ENCODE measurements around the gene NAE1.

Gene NAE1

GRCh38 chr16:66849549-66849948 lies 18.8 kb upstream of the NAE1 start:
- DNase-seq, result no peak

- DNase-seq, result no peak
Measured at GRCh38 chr16:66849021-66849420, 18.2 kb upstream of the NAE1 start.

GRCh38 chr16:66848172-66848571 lies 17.4 kb upstream of the NAE1 start:
- DNase-seq, result no peak

- no peak for DNase-seq
Measured at GRCh38 chr16:66847533-66848067, 16.8 kb upstream of the NAE1 start.

GRCh38 chr16:66846831-66847230 lies 16.1 kb upstream of the NAE1 start:
- DNase-seq, result no peak

DNA sequence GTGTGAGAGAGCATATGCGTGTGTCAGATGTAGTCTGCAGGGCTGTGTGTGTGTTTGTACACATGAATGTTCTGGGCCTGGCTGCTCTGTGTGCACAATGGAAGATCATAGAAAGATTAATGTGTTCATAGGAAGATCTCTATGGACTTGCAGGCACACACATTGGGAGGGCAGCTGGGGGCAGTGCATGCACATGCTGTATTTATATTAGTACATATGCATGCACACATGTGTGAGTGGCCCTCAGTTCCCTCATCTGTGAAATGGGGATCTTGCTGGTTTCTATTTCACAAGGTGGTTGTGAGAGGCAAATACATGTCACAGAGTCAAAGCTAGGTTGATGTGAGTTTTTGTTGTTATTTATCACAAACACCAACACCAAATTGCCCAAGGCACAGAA lies 15.5 kb upstream of the NAE1 start:
- DNase-seq, result no peak

GRCh38 chr16:66845791-66846221 lies 15.0 kb upstream of the NAE1 start:
- peak in 1 of 2 donors; percentile 19 for DNase-seq

DNA sequence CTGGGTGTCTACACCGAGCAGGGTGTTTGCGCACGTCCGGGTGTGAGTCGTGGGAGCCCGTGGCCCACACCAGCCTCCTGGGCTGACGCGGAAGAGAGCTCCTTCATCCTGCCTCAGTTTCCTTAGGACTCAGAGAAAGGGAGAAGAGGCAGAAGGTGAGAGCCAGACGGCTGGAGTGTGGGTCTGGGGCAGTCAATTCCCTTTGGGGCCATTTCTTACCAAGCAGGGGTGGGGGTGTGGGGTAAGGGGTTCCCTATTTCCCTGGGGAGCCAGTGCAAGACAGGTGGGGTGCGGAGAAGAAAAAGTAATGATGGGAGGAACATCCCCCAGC lies 14.3 kb upstream of the NAE1 start:
- DNase-seq, result no peak

DNA sequence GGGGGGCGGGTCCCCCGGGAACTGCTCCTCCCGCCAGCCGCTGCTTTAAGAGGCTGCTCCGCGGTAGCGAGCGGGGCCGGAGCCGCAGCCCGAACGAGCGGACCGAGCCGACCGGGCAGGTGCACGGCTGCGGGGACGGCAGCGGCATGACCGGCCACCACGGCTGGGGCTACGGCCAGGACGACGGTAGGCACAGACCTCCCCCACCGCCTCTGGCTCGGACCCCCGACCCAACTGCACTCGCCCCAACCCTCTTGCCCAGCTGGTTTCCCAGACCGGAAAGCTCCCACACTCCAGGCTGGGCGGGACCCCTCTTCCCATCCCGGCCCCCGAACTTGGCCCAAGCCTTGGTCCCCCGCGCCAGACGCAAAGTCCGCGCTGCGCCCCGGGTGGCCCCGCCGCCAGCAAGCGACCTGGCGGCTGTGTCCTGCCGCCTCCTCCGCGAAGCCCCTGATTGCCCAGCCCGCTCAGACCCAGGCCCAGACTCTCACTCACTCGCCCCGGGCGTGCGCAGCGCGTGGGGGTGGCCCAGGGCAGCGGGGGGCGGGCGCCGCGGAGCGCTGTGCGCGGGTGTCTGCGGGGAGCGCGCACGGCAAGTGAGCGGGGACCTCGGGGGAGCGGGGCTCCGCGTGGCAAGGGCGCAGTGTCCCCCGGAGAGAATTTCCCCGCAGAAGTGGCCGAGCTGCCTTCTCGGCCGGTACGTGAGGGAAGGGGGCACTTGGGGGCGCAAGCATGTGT lies 13.7 kb upstream of the NAE1 start, which contains the start of gene CA7:
CA7 (plus strand) TSS at position 73 of the 738 bp plus-strand sequence; CDS start at position 147, 74 bp downstream.
- DNase-seq, result no peak

GRCh38 chr16:66844009-66844341 lies 13.2 kb upstream of the NAE1 start:
- no peak for DNase-seq

DNA sequence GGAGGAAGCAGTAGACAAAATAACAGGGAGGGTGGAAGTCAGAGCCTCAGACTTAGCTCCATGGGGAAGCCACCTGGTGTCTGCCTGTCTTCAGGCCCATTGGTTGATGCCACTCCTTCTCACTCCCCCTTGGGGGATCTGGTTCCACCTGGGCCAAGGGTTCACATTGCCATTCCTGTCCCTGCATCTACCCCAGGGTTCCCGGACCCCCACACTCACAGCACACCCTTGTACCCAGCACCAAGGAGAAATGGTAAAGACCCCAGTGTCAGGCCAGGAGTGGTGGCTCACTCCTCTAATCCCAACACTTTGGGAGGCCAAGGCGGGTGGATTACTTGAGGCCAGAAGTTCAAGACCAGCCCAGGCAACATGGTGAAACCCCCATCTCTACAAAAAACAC lies 12.4 kb upstream of the NAE1 start:
- DNase-seq, result no peak

GRCh38 chr16:66842765-66843164 lies 12.0 kb upstream of the NAE1 start:
- DNase-seq, result no peak

DNA sequence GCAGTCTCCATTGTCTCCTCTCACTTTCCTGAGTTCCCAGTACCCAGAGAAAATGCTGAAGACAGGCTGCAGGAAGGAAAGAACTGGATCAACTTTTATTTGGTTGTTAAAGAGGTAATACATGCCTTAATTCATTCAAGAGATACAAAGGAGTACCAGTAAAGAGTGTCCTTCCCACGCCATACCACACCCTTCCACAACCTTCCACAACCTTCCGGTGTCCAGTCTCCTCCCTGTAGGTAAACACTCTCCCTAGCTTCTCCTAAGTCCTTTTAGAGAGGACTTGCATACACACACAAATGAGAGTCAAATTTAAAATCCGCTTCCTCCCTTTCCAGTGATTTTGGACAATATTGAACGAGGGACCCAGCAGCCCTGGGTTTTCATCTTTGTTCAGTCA lies 10.6 kb upstream of the NAE1 start:
- no peak for DNase-seq

DNA sequence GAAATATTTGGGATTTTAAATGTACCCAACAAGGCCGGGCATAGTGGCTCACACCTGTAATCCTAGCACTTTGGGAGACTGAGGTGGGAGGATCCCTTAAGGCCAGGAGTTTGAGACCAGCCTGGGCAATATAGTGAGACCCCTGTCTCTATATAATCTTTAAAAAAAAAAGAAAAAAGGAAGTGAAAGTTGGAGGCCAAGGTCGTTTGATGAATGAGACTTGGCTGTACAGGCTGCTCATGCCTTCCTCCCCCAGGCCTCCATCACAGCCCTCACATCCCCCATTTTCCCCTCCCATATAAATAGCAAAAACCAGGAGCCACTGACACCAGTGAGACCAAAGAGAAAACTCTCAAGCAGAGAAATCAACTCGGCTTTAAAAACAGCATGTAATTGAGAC lies 10.1 kb upstream of the NAE1 start:
- no peak for DNase-seq

- DNase-seq, result no peak
Measured at GRCh38 chr16:66834746-66835145, 4.0 kb upstream of the NAE1 start.

GRCh38 chr16:66832661-66833305 lies 2.0 kb upstream of the NAE1 start:
- DNase-seq, result no peak

DNA sequence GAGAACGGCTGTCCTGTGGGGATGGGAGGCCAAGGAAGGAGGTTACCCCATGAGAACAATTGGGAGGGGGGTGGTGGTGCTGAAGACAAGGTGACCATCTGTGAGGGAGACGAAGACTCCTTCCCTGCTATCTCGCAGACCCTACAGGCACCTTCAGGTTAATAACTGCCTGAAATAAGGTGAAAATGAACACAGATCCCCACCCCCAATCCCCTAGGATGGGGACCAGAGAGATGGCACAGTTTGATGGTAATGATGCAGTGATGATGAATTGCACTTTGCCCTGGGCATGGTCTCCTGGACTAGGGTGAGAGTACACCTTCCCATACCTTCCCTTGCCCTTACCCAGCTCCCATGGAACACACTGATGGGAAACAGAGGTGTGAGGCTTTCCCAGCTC lies 1.4 kb upstream of the NAE1 start:
- no peak for DNase-seq

GRCh38 chr16:66824006-66824405 lies 6.8 kb downstream of the NAE1 start:
- DNase-seq, result no peak

DNA sequence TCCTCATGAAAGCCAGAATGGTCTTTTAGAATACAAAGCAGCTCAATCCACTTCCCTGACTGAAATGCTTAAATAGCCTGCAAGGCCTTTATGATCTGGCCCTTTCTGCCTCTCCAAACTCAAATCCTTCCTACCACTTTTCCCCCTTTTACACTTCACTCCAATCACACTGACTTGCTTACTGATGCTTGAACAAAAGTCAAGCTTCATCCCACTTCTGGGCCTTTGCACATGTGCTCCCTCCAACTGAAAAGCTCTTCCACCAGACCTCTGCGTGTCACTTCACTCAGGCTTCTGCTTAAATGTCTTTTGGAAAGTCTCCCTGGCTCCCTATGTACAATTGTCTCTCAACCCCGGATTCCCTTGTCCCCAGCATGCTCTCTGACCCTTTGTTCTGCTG lies 16.0 kb downstream of the NAE1 start:
- DNase-seq, result no peak

- no peak for DNase-seq
Measured at GRCh38 chr16:66811043-66811442, 19.7 kb downstream of the NAE1 start.

DNA sequence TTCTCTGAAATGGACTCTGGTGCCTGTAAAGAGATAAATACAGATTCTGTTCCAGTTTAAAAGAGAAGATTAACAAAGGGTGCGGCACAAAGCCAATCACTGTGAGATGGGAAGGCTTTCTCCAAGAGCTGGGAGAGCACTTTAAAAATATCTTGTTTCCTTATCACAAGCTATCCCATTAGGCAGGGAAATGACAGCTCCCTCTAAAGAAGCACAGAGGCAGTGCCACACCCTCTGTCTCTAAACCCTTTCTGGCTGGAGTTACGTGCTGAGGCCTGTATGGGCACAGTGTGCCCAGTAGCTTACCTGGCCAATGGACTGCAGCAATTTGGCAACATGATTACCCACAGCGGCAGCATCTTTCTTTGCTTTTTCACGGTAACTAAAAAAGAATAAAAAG lies 20.4 kb downstream of the NAE1 start:
- no peak for DNase-seq

DNA sequence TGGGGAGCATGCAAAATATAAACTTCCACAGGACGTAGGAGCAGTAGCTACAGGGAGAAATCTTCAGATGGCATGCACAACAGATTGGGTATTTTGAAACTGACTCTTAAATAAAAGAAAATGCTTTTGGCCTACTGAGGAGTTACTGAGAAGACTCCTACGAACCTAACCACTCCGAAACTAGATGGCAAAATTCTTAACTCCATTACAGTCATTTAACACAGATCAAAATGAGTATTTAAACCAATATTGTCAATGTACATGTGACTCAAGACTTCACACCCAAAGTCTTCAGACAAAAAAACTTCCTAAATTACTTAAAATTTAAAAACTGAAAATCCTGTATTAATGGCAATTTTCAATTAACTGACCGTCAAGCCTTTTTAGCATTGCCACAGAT lies 21.0 kb downstream of the NAE1 start:
- no peak for DNase-seq

- DNase-seq, result no peak
Measured at GRCh38 chr16:66802159-66802558, 28.6 kb downstream of the NAE1 start.

DNA sequence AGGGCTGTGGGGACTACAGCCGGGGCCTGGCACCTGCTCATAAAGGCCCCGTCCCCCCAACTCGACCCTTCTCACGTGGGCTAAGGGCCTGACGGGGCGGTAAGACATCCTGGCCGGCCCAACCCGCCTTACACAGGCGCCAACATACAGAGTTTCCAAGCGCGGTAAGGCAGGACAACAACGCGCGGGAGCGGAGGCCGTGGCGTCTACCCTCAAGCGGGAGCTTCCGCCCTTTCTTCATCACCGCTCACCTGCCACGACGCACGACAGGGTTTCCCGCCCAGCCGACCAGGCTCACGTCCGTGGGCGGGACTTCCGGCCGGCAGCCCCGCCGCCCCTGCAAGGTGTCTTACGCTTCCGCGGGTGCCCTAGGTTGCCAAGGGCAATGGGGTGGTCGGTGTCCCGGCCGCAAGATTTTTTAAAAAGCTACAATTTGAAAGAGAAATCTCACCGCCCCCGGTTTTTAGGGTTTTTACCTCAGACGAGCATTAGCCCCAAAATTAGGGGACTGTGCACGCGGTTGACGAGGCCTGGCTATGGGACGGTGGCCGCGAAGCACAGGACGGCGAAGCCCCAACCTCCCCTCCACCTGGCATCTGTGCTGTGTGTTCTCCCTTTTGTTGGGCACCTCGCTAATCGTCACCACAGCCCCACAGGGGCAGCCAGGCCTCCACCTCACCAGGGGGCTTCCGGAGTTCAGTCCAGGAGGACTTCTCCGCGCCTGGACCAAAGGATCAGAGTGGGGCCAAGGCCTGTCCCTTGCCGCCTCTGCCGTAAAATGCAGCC lies 29.3 kb downstream of the NAE1 start, which contains the start of gene TERB1:
TERB1 (minus strand) TSS at position 265 of the 786 bp plus-strand sequence. CDS start 4,786 bp downstream, outside the sequence.
- DNase-seq, result no peak
